Measurements from ENCODE around the gene ZNF600. TPM values are rescaled to one million over a fixed set of nuclear protein-coding genes. Genes with fewer than 3 reads are reported as not detected.

ZNF600 gene
- total and polyA plus RNA-seq, 2 of the 8 experiments (the other 6 are each of a cell fraction or from before 2014, with no cell fraction given) = 2.1 to 8.0 TPM

DNA sequence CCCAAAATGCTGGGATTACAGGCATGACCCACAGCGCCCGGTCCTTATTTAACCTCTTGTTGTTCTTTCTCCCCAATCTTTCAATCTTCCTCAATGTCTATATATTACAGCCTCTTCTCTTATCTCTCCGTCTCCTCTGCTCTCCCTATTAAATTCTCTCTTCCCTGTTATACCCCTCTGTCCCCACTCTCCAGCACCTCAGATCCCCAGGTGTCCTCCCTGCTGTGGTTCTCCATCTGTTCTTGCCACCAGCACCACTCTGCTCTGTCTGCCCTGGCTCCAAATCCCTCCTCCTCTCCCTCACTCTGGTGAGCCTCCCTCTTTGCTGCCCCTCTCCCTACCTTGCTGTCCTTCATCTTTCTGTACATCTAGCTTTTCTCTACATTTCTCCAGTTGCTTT lies 1.1 kb downstream of the ZNF600 start:
- Histone ChIP-seq H3K36me3 (ENCODE audit: control insufficient read depth in 2 of 4, insufficient read depth in 4 of 4, low read length in 3 of 4) (no peaks in the 10 kb centered on the region), H3K18ac (ENCODE audit: extremely low read depth, low read length) (no peak overlapping the region), H3K79me2 (ENCODE audit: control insufficient read depth in 1 of 2, insufficient read depth in 2 of 2, low read length in 2 of 2) (no peaks in the 10 kb centered on the region), H3K4me1 (replicated peaks in 1 of 4; ENCODE audit: control insufficient read depth in 3 of 4, insufficient read depth in 4 of 4, low read length in 3 of 4) (0 out of 7 replicates have a peak, but pooled peaks cover 0 to 2% (median 0%) of the 10 kb centered on the region in 4 experiments), H2BK20ac (ENCODE audit: low read length) (no peak overlapping the region), H3K4ac (replicated peaks; ENCODE audit: insufficient read length, low read depth, low read length) (no peak overlapping the region), H3K4me2 (ENCODE audit: insufficient read depth in 1 of 2, low read depth in 2 of 2, low read length in 2 of 2) (peak overlapping the region; percentile 59 to 70; a peak in 3 of 4 replicates), H2AFZ (ENCODE audit: low read length) (no peak overlapping the region), H2BK5ac (ENCODE audit: low read depth, low read length) (no peak overlapping the region), H3K14ac (ENCODE audit: insufficient read length) (no peak overlapping the region), H2AK5ac (ENCODE audit: low read depth, low read length) (no peak overlapping the region), H3K27me3 (replicated peaks in 1 of 4; ENCODE audit: control insufficient read depth in 3 of 4, extremely low read depth in 1 of 4, insufficient read depth in 3 of 4, low read length in 3 of 4) (peaks cover 0 to 17% (median 6%) of the 10 kb centered on the region in 4 experiments; a peak in 5 of 7 replicates), H3K4me3 (ENCODE audit: extremely low read depth in 1 of 4, insufficient read depth in 2 of 4, low read depth in 3 of 4, low read length in 4 of 4) (peak overlapping the region in 1 of 4 experiments; percentile 71; a peak in 2 of 8 replicates), H2BK15ac (ENCODE audit: low read length) (no peak overlapping the region), H4K5ac (ENCODE audit: insufficient read length, low read depth, low read length) (no peak overlapping the region), H4K91ac (replicated peaks; ENCODE audit: insufficient read length, low read length) (no peak overlapping the region), H4K8ac (ENCODE audit: extremely low read depth, insufficient read depth, low read length) (no peak overlapping the region), H3K79me1 (ENCODE audit: low read depth, low read length) (no peaks in the 10 kb centered on the region), H3K27ac (ENCODE audit: low read depth, low read length) (no peak overlapping the region), H3K9me3 (ENCODE audit: insufficient read depth in 2 of 2, low read depth in 1 of 2, low read length in 1 of 2) (no peaks in the 10 kb centered on the region), H2BK120ac (replicated peaks; ENCODE audit: low read depth, low read length) (no peak overlapping the region), H3K23me2 (ENCODE audit: low read depth, low read length) (peaks cover 8% of the 10 kb centered on the region; the same call in 1 of the 2 replicates), H3K23ac (ENCODE audit: insufficient read length) (no peak overlapping the region), H2BK12ac (ENCODE audit: low read depth, low read length) (no peak overlapping the region), H3K9ac (replicated peaks in 1 of 4; ENCODE audit: extremely low read depth in 1 of 4, low read depth in 3 of 4, low read length in 3 of 4) (no peak overlapping the region), H3K56ac (replicated peaks; ENCODE audit: insufficient read length, low read depth, low read length) (no peak overlapping the region), H4K20me1 (replicated peaks in 1 of 2; ENCODE audit: control insufficient read depth in 1 of 2, insufficient read depth in 2 of 2, low read length in 2 of 2) (no peaks in the 10 kb centered on the region)
- POLR2A ChIA-PET (ENCODE audit: partially characterized antibody) = no interaction called here
- FAIRE-seq (no peak), DNase-seq (ENCODE audit: low read depth in 1 of 2, low spot score in 2 of 2) (no peak)
- CTCF ChIA-PET (ENCODE audit: partially characterized antibody) = no interaction called here
- WGBS, 2 experiments (ENCODE audit: extremely low coverage in 1 of 2, insufficient coverage in 1 of 2, insufficient read length in 1 of 2, insufficient replicate concordance in 2 of 2, low coverage in 1 of 2, low lambda C conversion rate in 2 of 2, missing lambda C conversion rate in 1 of 2) = 81% methylated on average over 3 of the region's 3 CpGs; no CpG with 5 or more reads in 1 of the 2 experiments
- no peak for TF ChIP-seq NANOG (IDR thresholded peaks at IDR 0.05; ENCODE audit: insufficient read depth, low read depth, low read length, poor library complexity, severe bottlenecking)
- TF ChIP-seq ASH2L (IDR thresholded peaks at IDR 0.05; ENCODE audit: low read length) = no peak
- TF ChIP-seq TEAD4 (IDR thresholded peaks at IDR 0.05; ENCODE audit: low read depth, low read length) = no peak
- no peak for TF ChIP-seq EP300 (IDR thresholded peaks at IDR 0.05; ENCODE audit: borderline replicate concordance in 1 of 2, low read depth in 2 of 2, low read length in 2 of 2)
- no peak for TF ChIP-seq POLR2A (IDR thresholded peaks at IDR 0.05; ENCODE audit: control extremely low read depth in 1 of 2, low read depth in 2 of 2, low read length in 2 of 2)
- TF ChIP-seq SP4 (IDR thresholded peaks at IDR 0.05; ENCODE audit: low read length) = no peak
- TF ChIP-seq SIX5 (IDR thresholded peaks at IDR 0.05; ENCODE audit: low read depth, low read length) = no peak
- TF ChIP-seq, protein P1, sequence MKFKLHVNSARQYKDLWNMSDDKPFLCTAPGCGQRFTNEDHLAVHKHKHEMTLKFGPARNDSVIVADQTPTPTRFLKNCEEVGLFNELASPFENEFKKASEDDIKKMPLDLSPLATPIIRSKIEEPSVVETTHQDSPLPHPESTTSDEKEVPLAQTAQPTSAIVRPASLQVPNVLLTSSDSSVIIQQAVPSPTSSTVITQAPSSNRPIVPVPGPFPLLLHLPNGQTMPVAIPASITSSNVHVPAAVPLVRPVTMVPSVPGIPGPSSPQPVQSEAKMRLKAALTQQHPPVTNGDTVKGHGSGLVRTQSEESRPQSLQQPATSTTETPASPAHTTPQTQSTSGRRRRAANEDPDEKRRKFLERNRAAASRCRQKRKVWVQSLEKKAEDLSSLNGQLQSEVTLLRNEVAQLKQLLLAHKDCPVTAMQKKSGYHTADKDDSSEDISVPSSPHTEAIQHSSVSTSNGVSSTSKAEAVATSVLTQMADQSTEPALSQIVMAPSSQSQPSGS (IDR thresholded peaks at IDR 0.05; ENCODE audit: low read length) = no peak
- TF ChIP-seq SRF (IDR thresholded peaks at IDR 0.05; ENCODE audit: low read depth, low read length) = no peak
- TF ChIP-seq JUN (IDR thresholded peaks at IDR 0.05; ENCODE audit: low read depth, low read length) = no peak
- TF ChIP-seq SUZ12 (IDR thresholded peaks at IDR 0.05; ENCODE audit: low read length) = no peak
- TF ChIP-seq, protein P2, sequence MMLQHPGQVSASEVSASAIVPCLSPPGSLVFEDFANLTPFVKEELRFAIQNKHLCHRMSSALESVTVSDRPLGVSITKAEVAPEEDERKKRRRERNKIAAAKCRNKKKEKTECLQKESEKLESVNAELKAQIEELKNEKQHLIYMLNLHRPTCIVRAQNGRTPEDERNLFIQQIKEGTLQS (IDR thresholded peaks at IDR 0.05; ENCODE audit: insufficient read depth, low read depth, low read length) = no peak

All from H1 (cell line).